ENCODE results near the gene RPL37A. TPM values are rescaled to one million over a fixed set of nuclear protein-coding genes. Genes with fewer than 3 reads are reported as not detected.
A peak's percentile ranks its signal among the peaks of the same experiment; 100 is the strongest.
"Not testable (repeated sequence)": the region's sequence is repeated elsewhere in the genome, so short reads cannot be mapped to it uniquely, and the experiment has no call there.

Gene RPL37A
- polyA plus RNA-seq, 1 donor = 4,380 TPM

GRCh38 chr2:216517447-216518225 lies 19.0 kb downstream of the RPL37A start:
- DNase-seq = no peak

GRCh38 chr2:216518566-216519119 lies 20.0 kb downstream of the RPL37A start:
- not testable (repeated sequence) for DNase-seq

- DNase-seq = peak; percentile 78
Measured at GRCh38 chr2:216519154-216519762, 20.6 kb downstream of the RPL37A start.

- no peak for DNase-seq
Measured at GRCh38 chr2:216520112-216520511, 21.5 kb downstream of the RPL37A start.

GRCh38 chr2:216522892-216523502 lies 24.4 kb downstream of the RPL37A start:
- no peak for DNase-seq

- DNase-seq = no peak
Measured at GRCh38 chr2:216525972-216526371, 27.3 kb downstream of the RPL37A start.

- no peak for DNase-seq
Measured at GRCh38 chr2:216526939-216527338, 28.3 kb downstream of the RPL37A start.

GRCh38 chr2:216527600-216527999 lies 29.0 kb downstream of the RPL37A start:
- no peak for DNase-seq

GRCh38 chr2:216532562-216532961 lies 33.9 kb downstream of the RPL37A start:
- no peak for DNase-seq

- no peak for DNase-seq
Measured at GRCh38 chr2:216533609-216534008, 35.0 kb downstream of the RPL37A start.

- no peak for DNase-seq
Measured at GRCh38 chr2:216534809-216535208, 36.2 kb downstream of the RPL37A start.

- DNase-seq = peak; percentile 45
Measured at GRCh38 chr2:216535454-216535995, 36.9 kb downstream of the RPL37A start.

GRCh38 chr2:216536734-216537210 lies 38.1 kb downstream of the RPL37A start:
- peak; percentile 67 for DNase-seq

- no peak for DNase-seq
Measured at GRCh38 chr2:216537366-216537765, 38.7 kb downstream of the RPL37A start.

GRCh38 chr2:216538538-216538937 lies 39.9 kb downstream of the RPL37A start:
- DNase-seq = no peak

- DNase-seq = no peak
Measured at GRCh38 chr2:216539120-216539519, 40.5 kb downstream of the RPL37A start.

GRCh38 chr2:216539791-216540241 lies 41.2 kb downstream of the RPL37A start:
- no peak for DNase-seq

- DNase-seq = no peak
Measured at GRCh38 chr2:216540920-216541319, 42.3 kb downstream of the RPL37A start.

- no peak for DNase-seq
Measured at GRCh38 chr2:216541505-216541904, 42.9 kb downstream of the RPL37A start.

GRCh38 chr2:216545359-216545758 lies 46.7 kb downstream of the RPL37A start:
- no peak for DNase-seq

GRCh38 chr2:216546241-216546640 lies 47.6 kb downstream of the RPL37A start:
- DNase-seq = no peak

GRCh38 chr2:216546641-216547403 lies 48.2 kb downstream of the RPL37A start:
- DNase-seq = no peak

Data from hindlimb muscle (tissue), 1 donor.